HL-60/S4 (cell line): Measurements from ENCODE around the gene SH2D3A.
"Not testable (repeated sequence)": the region's sequence is repeated elsewhere in the genome, so short reads cannot be mapped to it uniquely, and the experiment has no call there.

Experiments used
- in situ Hi-C: fragments of 300-500 bp; cut with MboI; formaldehyde crosslinking; loops from 2 replicates; pipeline ENCODE4 v1.14.3; 2022; ENCODE audit warnings: low sequenced_read_pairs

Gene SH2D3A

GRCh38 chr19:6790194-6791128 is 23.2 kb upstream of the SH2D3A start:
- in situ Hi-C loops, result no loop called here

DNA sequence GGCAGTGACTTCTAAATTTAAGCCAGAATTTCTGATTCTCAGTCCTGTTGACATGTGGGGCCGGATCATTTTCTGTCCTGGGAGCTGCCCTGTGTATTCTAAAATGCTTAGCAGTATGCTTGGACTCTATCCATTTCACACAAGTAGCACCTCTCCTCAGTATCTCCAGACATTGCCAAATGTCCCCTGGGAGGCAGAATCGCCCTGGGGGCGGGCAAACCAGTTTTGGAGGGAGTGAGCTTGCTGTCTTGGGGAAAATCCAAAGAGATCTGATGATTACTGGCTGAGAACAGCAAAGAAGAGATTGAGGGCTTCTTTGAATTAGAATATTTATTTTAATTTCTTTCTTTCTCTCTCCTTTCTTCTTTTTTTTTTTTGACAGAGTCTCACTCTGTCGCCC is 21.7 kb upstream of the SH2D3A start:
- in situ Hi-C loops, result no loop called here

DNA sequence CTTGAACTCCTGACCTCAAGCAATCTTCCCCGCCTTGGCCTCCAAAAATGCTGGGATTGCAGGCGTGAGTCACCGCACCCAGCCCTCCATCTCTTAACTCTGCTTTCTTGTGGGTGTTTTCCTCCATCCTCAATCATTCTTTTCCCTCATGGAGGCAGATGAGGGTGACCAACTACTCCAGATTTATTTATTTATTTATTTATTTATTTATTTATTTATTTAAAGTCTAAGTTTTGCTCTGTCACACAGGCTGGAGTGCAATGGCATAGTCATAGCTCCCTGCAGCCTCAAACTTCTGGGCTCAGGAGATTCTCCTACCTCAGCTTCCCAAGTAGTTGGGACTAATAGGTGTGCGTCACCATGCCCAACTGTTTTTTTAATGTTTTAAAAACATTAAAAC is 20.2 kb upstream of the SH2D3A start:
- in situ Hi-C loops, result no loop called here

- in situ Hi-C loops, result no loop called here
These were observed 12.0 kb upstream of the SH2D3A start for GRCh38 chr19:6779206-6779605.

DNA sequence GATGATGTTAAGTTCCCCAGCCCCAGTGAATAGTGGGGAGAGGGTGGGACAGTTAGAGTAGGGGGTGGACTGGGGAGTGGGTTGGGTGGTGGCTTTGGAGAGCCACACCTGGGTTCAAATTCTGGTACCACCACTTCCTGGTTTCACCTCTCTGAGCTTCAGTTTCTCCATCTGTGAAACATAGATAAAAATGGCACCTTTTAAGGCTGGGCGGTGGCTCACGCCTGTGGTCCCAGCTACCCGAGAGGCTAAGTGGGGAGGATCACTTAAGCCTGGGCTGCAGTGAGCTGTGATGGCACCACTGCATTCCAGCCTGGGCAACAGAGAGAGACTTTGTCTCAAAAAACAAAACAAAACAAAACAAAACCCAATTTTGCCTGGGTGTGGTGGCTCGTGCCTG is 11.2 kb upstream of the SH2D3A start:
- in situ Hi-C loops, result no loop called here

DNA sequence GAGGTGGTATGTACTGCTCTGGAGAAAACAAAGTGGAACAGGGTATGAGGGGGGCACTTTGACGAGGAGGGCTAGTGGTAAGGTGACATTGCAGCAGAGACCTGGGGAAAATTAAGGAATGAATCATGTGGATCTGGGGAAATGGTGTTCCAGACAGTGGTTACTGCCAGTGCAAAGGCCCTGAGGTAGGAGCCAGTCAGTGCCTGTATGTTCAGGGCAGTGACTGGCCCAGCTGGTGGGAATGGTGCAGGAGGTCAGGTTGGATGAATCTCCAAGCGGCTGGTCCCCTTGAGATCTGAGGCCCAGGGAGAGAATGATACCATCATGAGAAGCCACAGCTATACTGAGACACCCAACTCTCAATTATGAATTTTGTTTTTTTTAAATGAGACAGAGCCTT is 10.2 kb upstream of the SH2D3A start:
- in situ Hi-C loops, result no loop called here

DNA sequence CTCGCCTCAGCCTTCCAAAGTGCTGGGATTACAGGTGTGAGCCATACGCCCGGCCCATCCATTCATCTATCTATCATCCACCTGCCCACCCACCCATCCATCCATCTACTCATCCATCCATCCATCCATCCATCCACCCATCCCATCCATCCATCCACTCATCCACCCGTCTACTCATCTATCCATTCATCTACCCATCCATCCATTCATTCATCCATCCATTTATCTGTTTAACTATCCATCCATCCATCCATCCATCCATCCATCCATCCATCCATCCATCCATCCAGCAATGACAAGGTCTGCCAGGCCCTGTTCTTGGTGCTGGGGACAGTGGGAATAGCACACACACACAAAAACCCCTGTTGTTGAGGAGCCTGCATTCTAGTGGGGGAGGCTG is 9.8 kb upstream of the SH2D3A start:
- in situ Hi-C loops, result no loop called here

DNA sequence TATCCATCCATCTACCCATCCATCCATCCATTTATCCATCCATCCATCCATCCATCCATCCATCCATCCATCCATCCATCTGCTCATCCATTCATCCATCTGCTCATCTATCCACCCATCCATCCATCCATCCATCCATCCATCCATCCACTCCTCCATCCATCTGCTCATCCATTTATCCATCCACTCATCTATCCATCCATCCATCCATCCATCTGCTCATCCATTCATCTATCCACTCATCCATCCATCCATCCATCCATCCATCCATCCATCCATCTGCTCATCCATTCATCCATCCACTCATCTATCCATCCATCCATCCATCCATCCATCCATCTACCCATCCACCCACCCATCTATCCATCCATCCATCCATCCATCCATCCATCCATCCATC is 8.8 kb upstream of the SH2D3A start:
- in situ Hi-C loops, result not testable (repeated sequence)

- in situ Hi-C loops, result no loop called here
These were observed 7.8 kb upstream of the SH2D3A start for GRCh38 chr19:6774821-6775707.

DNA sequence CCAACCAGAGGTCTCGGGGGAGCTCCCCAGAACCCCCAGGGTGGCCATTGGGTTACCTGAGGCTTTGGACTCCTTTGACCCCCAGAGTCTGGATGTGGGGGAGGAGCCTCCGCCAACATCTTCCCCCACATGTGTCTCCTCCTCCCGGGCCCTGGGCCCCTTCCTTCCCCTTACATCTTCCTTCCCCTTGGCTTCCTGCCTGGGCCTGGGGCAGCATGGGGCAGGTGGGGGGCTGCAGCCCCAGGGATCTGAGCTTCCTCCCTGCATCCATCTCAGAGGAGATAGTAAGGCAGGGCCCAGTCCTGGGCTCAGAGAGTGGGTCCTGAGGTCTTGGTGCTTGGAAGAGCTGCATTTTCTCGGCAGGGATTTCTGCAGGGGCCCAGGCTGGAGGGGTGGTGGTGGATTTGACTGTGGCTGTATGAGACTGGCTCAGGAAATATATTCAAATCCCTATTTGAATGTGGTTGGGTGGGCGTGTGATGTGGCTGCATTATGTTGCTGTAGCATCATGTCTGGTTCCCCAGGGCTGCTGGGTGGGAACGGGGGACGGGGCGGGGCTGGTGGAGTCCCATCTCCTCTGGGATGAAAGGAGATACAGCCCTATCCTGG is 6.2 kb upstream of the SH2D3A start:
- in situ Hi-C loops, result no loop called here

DNA sequence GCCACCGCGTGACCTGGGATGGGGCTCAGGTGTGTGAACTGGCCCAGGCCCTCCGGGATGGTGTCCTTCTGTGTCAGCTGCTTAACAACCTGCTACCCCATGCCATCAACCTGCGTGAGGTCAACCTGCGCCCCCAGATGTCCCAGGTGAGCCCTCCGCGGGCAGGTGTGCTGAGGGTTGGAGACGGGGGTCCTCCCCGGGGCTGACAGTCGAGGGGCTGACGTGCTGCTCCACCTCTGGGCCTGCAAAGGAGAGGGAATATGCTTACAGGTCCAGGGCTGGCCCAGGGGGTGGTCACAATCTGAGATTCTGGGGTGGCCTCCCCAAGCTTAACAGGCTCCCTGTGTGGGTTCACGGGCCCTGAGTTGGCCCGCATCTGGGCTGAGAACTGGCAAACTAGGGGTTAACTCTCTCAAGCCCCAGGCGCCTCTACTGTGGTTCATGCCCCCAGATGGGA is 5.7 kb upstream of the SH2D3A start:
- in situ Hi-C loops, result no loop called here

DNA sequence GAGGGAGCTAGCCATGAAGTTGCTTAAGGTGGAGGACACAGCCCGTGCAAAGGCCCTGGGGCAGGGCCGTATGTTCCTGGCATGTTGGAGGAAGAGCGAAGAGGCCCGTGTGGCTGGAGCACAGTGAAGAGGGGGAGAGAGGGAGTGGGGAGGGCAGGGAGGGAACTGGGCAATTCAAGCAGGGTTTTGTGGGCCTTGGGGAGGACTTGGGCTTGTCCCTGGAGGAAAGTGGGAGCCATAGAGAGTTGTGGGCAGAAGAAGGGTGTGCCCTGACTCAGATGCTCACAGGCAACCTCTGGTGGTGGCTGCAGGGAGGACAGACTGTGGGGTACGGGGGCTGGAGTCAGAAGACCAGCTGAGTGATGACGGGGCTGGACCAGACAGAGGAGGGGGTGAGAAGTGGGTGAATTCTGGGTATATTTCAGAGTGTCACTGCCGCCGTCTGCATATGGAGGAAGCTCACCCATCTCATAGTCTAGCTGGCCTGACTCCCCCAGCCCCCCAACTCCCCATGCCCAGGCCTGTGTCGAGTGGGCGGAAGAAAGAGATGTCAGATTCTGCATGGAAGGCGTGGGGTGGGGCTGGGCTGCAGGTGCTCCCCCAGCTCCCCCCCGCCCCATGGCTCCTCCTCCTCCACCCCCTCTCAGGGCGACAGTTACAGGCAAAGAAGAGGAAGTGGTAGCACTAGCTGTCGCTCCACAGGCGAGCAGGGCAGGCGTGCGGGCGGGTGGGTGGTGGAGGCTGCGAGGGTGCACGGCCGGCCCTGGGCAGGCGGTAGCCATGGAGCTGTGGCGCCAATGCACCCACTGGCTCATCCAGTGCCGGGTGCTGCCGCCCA is 5.0 kb upstream of the SH2D3A start, which contains the start of gene VAV1:
Gene VAV1, plus strand, starts transcription at position 681 of the 838 bp plus-strand sequence. Its CDS starts 100 bp downstream, at position 781.
- in situ Hi-C loops, result no loop called here

DNA sequence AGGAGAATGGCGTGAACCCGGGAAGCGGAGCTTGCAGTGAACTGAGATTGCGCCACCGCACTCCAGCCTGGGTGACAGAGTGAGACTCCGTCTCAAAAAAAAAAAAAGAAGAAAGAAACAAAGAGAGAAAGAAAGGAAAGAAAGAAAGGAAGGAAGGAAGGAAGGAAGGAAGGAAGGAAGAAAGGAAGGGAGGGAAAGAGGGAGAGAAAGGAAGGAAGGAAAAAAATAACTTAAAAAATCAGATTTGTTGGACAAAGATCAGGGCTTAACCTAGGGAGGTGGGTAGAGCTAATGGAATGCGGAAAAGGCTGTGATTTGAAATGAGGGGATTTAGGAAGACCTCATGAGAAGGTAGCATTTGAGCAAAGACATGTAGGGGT is 4.4 kb upstream of the SH2D3A start:
- in situ Hi-C loops, result not testable (repeated sequence)

- in situ Hi-C loops, result no loop called here
These were observed 1.9 kb upstream of the SH2D3A start for GRCh38 chr19:6769006-6769619.

DNA sequence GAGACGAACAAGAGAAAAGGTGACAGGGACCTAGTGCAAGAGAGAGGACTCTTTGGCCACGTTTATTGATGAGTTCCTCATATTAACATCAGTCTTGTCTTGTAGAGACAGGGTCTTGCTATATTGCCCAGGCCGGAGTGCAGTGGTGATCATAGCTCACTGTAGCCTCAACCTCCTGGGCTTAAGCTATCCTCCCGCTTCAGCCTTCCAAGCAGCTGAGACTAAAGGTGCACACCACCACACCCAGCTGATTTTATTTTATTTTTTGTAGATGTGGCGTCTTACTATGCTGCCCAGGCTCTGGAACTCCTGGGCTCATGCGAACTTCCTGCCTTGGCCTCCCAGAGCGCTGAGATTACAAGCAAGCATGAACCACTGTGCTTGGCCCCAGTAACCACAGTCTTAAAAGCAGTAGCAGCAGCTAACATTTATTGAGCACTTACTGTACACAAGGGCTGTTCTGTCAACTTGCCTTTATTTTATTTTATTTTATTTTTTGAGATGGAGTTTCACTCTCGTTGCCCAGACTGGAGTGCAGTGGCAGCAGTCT is 1.1 kb upstream of the SH2D3A start:
- in situ Hi-C loops, result no loop called here

- in situ Hi-C loops, result no loop called here
These were observed 216 bp downstream of the SH2D3A start for GRCh38 chr19:6767081-6767356.

DNA sequence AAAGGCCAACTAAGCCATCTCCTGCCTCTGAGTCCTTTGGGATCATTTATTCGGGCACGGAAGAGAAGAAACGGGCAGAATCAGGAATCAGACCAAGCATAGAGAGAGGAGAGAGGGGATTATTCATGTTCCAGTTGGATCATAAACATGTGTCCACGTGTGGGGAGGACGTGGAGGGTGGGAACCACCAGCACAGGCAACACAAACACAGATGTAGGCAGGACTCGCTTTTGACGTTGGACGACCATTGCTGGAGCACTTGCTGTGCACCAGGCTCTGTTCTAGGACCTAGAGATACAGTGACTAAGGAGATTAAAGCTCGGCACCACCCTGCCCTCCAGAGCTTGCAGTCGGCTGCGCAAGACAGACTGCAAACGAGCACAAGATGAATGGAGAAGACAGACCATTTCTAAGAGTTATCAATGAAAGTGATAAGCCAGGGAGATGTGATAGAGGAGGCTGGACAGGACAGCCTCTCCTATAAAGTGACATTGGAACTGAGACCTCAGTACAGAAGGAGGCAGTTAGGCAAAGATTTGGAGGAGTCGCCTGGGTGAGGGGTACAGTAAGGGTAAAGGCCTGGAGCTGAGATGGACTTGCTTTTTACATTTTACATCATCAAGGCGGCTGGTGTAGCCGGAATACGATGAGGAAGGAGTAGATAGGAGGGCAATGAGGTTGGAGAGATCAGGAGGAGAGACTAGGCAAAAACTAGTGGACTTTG is 716 bp downstream of the SH2D3A start:
- in situ Hi-C loops, result no loop called here

GRCh38 chr19:6765738-6766356 is 1.4 kb downstream of the SH2D3A start:
- in situ Hi-C loops, result no loop called here
